ENCODE data around the gene EPHX1. TPM values are rescaled to one million over a fixed set of nuclear protein-coding genes. Genes with fewer than 3 reads are reported as not detected.

Gene EPHX1
- total RNA-seq, 1 donor from 2014 or later, result 142 TPM

DNA sequence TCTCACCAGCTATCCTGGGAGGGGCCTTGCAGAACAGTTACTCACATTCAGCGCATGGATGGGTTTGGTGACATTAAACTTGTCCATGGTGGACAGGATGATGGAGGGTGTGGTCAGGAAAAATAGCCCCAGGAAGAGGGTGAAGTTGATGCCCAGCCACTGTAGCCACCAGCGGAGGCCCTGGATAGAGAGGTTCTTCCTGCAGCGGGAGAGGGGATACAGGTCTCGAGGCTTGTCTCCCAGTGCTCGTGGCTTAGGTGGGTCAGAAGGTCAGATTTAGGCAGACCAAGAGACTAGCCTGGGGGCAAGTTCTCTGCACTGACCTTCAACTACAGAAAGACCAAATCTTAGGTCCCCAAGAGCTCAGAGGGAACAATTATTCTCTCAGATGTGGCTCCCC, 49.2 kb downstream of the EPHX1 start:
- no peak for DNase-seq (ENCODE audit: extremely low spot score in 2 of 2)
- H3K4me3 ChIP-seq, result no peak overlapping the region
- TF ChIP-seq POLR2AphosphoS5 (IDR thresholded peaks at IDR 0.05; ENCODE audit: insufficient read depth in 1 of 2, low read depth in 1 of 2) (no peak), POLR2A (IDR thresholded peaks at IDR 0.05) (no peak)
- TF ChIP-seq, protein P1, sequence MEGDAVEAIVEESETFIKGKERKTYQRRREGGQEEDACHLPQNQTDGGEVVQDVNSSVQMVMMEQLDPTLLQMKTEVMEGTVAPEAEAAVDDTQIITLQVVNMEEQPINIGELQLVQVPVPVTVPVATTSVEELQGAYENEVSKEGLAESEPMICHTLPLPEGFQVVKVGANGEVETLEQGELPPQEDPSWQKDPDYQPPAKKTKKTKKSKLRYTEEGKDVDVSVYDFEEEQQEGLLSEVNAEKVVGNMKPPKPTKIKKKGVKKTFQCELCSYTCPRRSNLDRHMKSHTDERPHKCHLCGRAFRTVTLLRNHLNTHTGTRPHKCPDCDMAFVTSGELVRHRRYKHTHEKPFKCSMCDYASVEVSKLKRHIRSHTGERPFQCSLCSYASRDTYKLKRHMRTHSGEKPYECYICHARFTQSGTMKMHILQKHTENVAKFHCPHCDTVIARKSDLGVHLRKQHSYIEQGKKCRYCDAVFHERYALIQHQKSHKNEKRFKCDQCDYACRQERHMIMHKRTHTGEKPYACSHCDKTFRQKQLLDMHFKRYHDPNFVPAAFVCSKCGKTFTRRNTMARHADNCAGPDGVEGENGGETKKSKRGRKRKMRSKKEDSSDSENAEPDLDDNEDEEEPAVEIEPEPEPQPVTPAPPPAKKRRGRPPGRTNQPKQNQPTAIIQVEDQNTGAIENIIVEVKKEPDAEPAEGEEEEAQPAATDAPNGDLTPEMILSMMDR (IDR thresholded peaks at IDR 0.05), result no peak
- H3K36me3 ChIP-seq, result peaks cover 0 to 60% of the 10 kb centered on the region in 2 donors
- H3K27me3 ChIP-seq, result no peaks in the 10 kb centered on the region
- no peak overlapping the region for H3K27ac ChIP-seq
- intact Hi-C loops (cut with DNase I), result no loop called here
- no peaks in the 10 kb centered on the region for H3K9me3 ChIP-seq
- H3K4me1 ChIP-seq, result peaks cover 14% of the 10 kb centered on the region

DNA sequence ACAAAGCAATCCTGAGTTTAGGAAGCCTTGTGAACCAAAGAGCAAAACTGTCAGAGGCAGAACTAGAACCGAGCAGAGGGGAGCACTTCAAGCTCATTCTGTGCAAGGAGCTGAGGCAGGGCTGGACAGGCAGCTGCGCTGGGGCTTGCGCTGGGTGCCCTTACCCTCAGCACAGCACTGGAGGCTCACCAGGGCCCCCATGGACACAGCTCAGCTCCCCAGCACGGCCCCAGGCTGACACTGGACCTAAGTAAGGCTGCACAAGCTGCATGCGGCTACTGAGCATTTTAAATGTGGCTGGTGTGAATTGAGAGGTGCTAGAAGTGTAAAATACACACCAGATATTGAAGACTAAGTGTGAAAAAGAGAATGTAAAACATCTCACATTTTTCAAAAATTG, 50.2 kb downstream of the EPHX1 start:
- TF ChIP-seq, protein P1 (IDR thresholded peaks at IDR 0.05), result no peak
- TF ChIP-seq POLR2AphosphoS5 (IDR thresholded peaks at IDR 0.05; ENCODE audit: insufficient read depth in 1 of 2, low read depth in 1 of 2), result no peak
- no peak for TF ChIP-seq POLR2A (IDR thresholded peaks at IDR 0.05)
- Histone ChIP-seq H3K27ac (no peak overlapping the region), H3K9me3 (no peaks in the 10 kb centered on the region), H3K27me3 (no peaks in the 10 kb centered on the region), H3K4me1 (peaks cover 21% of the 10 kb centered on the region), H3K4me3 (no peak overlapping the region), H3K36me3 (peaks cover 0 to 50% of the 10 kb centered on the region in 2 donors)
- DNase-seq (ENCODE audit: extremely low spot score in 2 of 2), result no peak
- intact Hi-C loops (cut with DNase I), result no loop called here

DNA sequence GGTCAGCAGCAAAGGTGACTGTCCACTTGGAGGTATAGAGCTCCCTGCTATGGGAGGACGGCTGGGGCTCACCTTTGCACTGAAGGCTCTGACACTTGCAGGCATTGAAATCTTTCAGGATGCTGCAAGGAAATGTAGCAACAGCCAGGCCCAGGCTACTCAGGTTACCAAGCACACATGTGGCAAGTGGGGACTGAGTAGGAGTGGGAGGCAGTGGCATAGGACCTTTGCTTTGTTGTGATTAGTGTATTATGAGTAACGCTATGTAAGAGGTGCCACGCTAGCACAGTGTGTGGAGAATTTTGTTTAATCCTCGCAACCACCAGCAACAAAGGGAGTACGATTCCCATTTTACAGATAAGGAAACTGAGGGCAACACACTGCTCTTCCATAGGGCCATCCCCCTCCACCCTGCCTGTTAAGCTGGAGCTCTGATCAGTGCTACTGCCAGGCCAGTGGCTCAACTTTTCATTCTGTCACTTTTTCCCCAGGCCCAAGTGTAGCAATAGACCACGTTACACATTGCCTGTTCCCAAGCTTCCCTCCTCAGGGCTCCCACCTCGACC, 51.0 kb downstream of the EPHX1 start:
- no peak for TF ChIP-seq POLR2AphosphoS5 (IDR thresholded peaks at IDR 0.05; ENCODE audit: insufficient read depth in 1 of 2, low read depth in 1 of 2)
- TF ChIP-seq, protein P1 (IDR thresholded peaks at IDR 0.05), result no peak
- Histone ChIP-seq H3K4me1 (peaks cover 21% of the 10 kb centered on the region), H3K9me3 (no peaks in the 10 kb centered on the region), H3K4me3 (no peak overlapping the region), H3K27ac (no peak overlapping the region), H3K27me3 (no peaks in the 10 kb centered on the region), H3K36me3 (peaks cover 0 to 53% of the 10 kb centered on the region in 2 donors)
- intact Hi-C loops (cut with DNase I), result no loop called here
- no peak for DNase-seq (ENCODE audit: extremely low spot score in 2 of 2)

DNA sequence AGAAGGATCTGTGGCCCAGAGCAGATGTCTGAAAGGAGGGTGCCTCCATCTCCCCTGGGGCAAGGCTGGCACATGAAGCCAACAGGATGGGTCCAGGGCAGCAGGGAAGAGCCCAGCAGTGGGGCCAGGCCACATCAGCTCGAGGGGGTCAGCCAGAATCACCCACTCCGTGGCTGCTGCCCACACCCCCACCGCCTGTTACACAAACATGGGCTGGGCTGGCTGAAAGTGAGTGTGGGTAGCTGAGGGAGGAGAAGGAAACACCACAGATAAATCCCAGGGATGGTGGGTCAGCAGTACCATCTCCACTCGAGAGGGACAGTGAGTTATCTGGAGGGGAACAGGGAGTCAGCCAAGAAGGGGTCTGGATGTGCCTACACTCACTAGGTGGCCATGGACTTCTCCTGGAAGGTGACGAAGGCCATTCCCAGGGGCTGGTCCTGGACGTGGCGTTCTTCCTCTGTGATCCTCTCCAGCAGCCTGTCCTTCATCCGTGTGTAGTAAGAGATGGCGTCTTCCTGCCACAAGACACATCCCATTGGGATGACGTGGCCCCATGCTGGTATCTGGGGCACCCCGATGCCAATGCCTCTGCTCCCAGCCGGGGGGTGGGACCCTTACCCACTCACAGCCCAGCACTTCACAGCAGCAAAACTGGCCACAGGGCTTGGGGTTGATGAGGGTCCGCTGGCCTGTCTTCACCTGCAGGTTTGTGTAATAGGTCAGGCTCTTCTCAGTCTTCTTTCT, 52.1 kb downstream of the EPHX1 start:
- peaks cover 0 to 44% of the 10 kb centered on the region in 2 donors for H3K36me3 ChIP-seq
- intact Hi-C loops (cut with DNase I), result no loop called here

More for the DNA sequence above, 52.1 kb downstream of the EPHX1 start:
- H3K9me3 ChIP-seq, result no peaks in the 10 kb centered on the region
- peaks cover 26% of the 10 kb centered on the region for H3K4me1 ChIP-seq
- TF ChIP-seq, protein P1 (IDR thresholded peaks at IDR 0.05), result no peak
- TF ChIP-seq POLR2AphosphoS5 (IDR thresholded peaks at IDR 0.05; ENCODE audit: insufficient read depth in 1 of 2, low read depth in 1 of 2) (no peak), POLR2A (IDR thresholded peaks at IDR 0.05) (no peak)
- no peak for DNase-seq (ENCODE audit: extremely low spot score in 2 of 2)
- no peaks in the 10 kb centered on the region for H3K27me3 ChIP-seq
- no peak overlapping the region for H3K27ac ChIP-seq
- no peak overlapping the region for H3K4me3 ChIP-seq

All from vagina (tissue), 2 donors.